Putamen (tissue), 1 donor: Measurements from ENCODE around the gene DGCR6L.
"Not testable (repeated sequence)": the region's sequence is repeated elsewhere in the genome, so short reads cannot be mapped to it uniquely, and the experiment has no call there.

Experiments
- DNase-seq: peaks from one replicate; pipeline ENCODE4 v3.0.0-alpha.2; 2016; ENCODE audit warnings: low spot score

DGCR6L gene

GRCh38 chr22:20325996-20326395, 6.1 kb upstream of the DGCR6L start:
- not testable (repeated sequence) for DNase-seq

- no peak for DNase-seq
Observed at GRCh38 chr22:20324139-20324516, 4.3 kb upstream of the DGCR6L start.

GRCh38 chr22:20321552-20322211, 1.8 kb upstream of the DGCR6L start:
- DNase-seq: not testable (repeated sequence)

- DNase-seq: not testable (repeated sequence)
Observed at GRCh38 chr22:20320659-20321551, 1.0 kb upstream of the DGCR6L start.

- DNase-seq: peak; percentile 35
Observed at GRCh38 chr22:20319041-20319744, 667 bp downstream of the DGCR6L start.

GRCh38 chr22:20318043-20318688, 1.7 kb downstream of the DGCR6L start:
- DNase-seq: not testable (repeated sequence)

GRCh38 chr22:20317402-20318042, 2.3 kb downstream of the DGCR6L start:
- DNase-seq: not testable (repeated sequence)

GRCh38 chr22:20316844-20317401, 2.9 kb downstream of the DGCR6L start:
- no peak for DNase-seq

GRCh38 chr22:20316217-20316843, 3.5 kb downstream of the DGCR6L start:
- no peak for DNase-seq

GRCh38 chr22:20315337-20316216, 4.3 kb downstream of the DGCR6L start:
- no peak for DNase-seq

GRCh38 chr22:20314741-20315336, 5.0 kb downstream of the DGCR6L start:
- not testable (repeated sequence) for DNase-seq

- DNase-seq: not testable (repeated sequence)
Observed at GRCh38 chr22:20314206-20314605, 5.7 kb downstream of the DGCR6L start.

- not testable (repeated sequence) for DNase-seq
Observed at GRCh38 chr22:20313306-20314077, 6.4 kb downstream of the DGCR6L start.

GRCh38 chr22:20312396-20313191, 7.3 kb downstream of the DGCR6L start:
- no peak for DNase-seq

GRCh38 chr22:20311249-20312062, 8.4 kb downstream of the DGCR6L start:
- DNase-seq: not testable (repeated sequence)

GRCh38 chr22:20310773-20311172, 9.1 kb downstream of the DGCR6L start:
- not testable (repeated sequence) for DNase-seq

- DNase-seq: not testable (repeated sequence)
Observed at GRCh38 chr22:20310180-20310579, 9.7 kb downstream of the DGCR6L start.
